ENCODE results near the gene CAMP. TPM values are rescaled to one million over a fixed set of nuclear protein-coding genes. Genes with fewer than 3 reads are reported as not detected.
"Not testable (repeated sequence)": the region's sequence is repeated elsewhere in the genome, so short reads cannot be mapped to it uniquely, and the experiment has no call there.

The CAMP gene
- total RNA-seq, 2 experiments from 2014 or later: not detected

- Mint-ChIP-seq H3K4me3 (no peak overlapping the region), H3K36me3 (no peaks in the 10 kb centered on the region), H3K4me1 (peaks cover 2% of the 10 kb centered on the region), H3K27me3 (peaks cover 14% of the 10 kb centered on the region), H3K9me3 (no peaks in the 10 kb centered on the region), H3K27ac (no peak overlapping the region)
- ATAC-seq (ENCODE audit: low read depth) (no peak), DNase-seq (no peak)
- POLR2A ChIA-PET: no interaction called here
Observed at GRCh38 chr3:48194446-48195071, 28.7 kb upstream of the CAMP start.

- Mint-ChIP-seq H3K9me3 (no peaks in the 10 kb centered on the region), H3K27ac (no peak overlapping the region), H3K27me3 (peaks cover 14% of the 10 kb centered on the region), H3K4me3 (no peak overlapping the region), H3K36me3 (no peaks in the 10 kb centered on the region), H3K4me1 (no peaks in the 10 kb centered on the region)
- DNase-seq (no peak), ATAC-seq (ENCODE audit: low read depth) (no peak)
- POLR2A ChIA-PET: no interaction called here
Observed at GRCh38 chr3:48196611-48197010, 26.7 kb upstream of the CAMP start.

- no peak for ATAC-seq (ENCODE audit: low read depth)
- POLR2A ChIA-PET: no interaction called here
- Mint-ChIP-seq H3K4me3 (no peak overlapping the region), H3K9me3 (no peaks in the 10 kb centered on the region), H3K27me3 (peaks cover 5% of the 10 kb centered on the region), H3K36me3 (no peaks in the 10 kb centered on the region), H3K27ac (no peak overlapping the region), H3K4me1 (no peaks in the 10 kb centered on the region)
- DNase-seq: no peak
Observed at GRCh38 chr3:48199117-48199516, 24.2 kb upstream of the CAMP start.

- H3K27ac Mint-ChIP-seq: no peak overlapping the region
- no peak overlapping the region for H3K4me3 Mint-ChIP-seq
- H3K4me1 Mint-ChIP-seq: no peaks in the 10 kb centered on the region
- H3K27me3 Mint-ChIP-seq: peaks cover 2% of the 10 kb centered on the region
- POLR2A ChIA-PET: no interaction called here
- no peaks in the 10 kb centered on the region for H3K9me3 Mint-ChIP-seq
- ATAC-seq (ENCODE audit: low read depth): no peak
- DNase-seq: no peak
- H3K36me3 Mint-ChIP-seq: no peaks in the 10 kb centered on the region
Observed at GRCh38 chr3:48202632-48203031, 20.7 kb upstream of the CAMP start.

GRCh38 chr3:48208076-48208475 lies 15.2 kb upstream of the CAMP start:
- Mint-ChIP-seq H3K4me1 (no peaks in the 10 kb centered on the region), H3K4me3 (no peak overlapping the region), H3K27ac (no peak overlapping the region), H3K9me3 (no peaks in the 10 kb centered on the region), H3K36me3 (no peaks in the 10 kb centered on the region), H3K27me3 (peaks cover 2% of the 10 kb centered on the region)
- POLR2A ChIA-PET: no interaction called here
- DNase-seq: no peak
- ATAC-seq (ENCODE audit: low read depth): no peak

GRCh38 chr3:48209445-48209844 lies 13.8 kb upstream of the CAMP start:
- Mint-ChIP-seq H3K9me3 (no peaks in the 10 kb centered on the region), H3K4me1 (no peaks in the 10 kb centered on the region), H3K27me3 (peaks cover 2% of the 10 kb centered on the region), H3K27ac (no peak overlapping the region), H3K4me3 (no peak overlapping the region), H3K36me3 (no peaks in the 10 kb centered on the region)
- ATAC-seq (ENCODE audit: low read depth) (no peak), DNase-seq (no peak)
- POLR2A ChIA-PET: no interaction called here

- ATAC-seq (ENCODE audit: low read depth); H3K4me1 Mint-ChIP-seq; POLR2A ChIA-PET; H3K9me3 Mint-ChIP-seq; H3K4me3 Mint-ChIP-seq; H3K27me3 Mint-ChIP-seq; DNase-seq; H3K36me3 Mint-ChIP-seq; H3K27ac Mint-ChIP-seq: not testable (repeated sequence)
Observed at GRCh38 chr3:48210534-48210933, 12.8 kb upstream of the CAMP start.

- POLR2A ChIA-PET, DNase-seq, H3K4me1 Mint-ChIP-seq: not testable (repeated sequence)
Observed at GRCh38 chr3:48211776-48212175, 11.5 kb upstream of the CAMP start.

GRCh38 chr3:48214225-48214624 lies 9.1 kb upstream of the CAMP start:
- ATAC-seq (ENCODE audit: low read depth): no peak
- Mint-ChIP-seq H3K4me3 (no peak overlapping the region), H3K9me3 (no peaks in the 10 kb centered on the region), H3K27ac (no peak overlapping the region), H3K27me3 (peaks cover 3% of the 10 kb centered on the region), H3K4me1 (no peaks in the 10 kb centered on the region), H3K36me3 (no peaks in the 10 kb centered on the region)
- POLR2A ChIA-PET: no interaction called here
- no peak for DNase-seq

More at GRCh38 chr3:48211776-48212175, 11.5 kb upstream of the CAMP start:
- not testable (repeated sequence) for H3K4me3 Mint-ChIP-seq; ATAC-seq (ENCODE audit: low read depth); H3K27me3 Mint-ChIP-seq; H3K27ac Mint-ChIP-seq; H3K9me3 Mint-ChIP-seq; H3K36me3 Mint-ChIP-seq

GRCh38 chr3:48215019-48215418 lies 8.3 kb upstream of the CAMP start:
- POLR2A ChIA-PET: no interaction called here
- Mint-ChIP-seq H3K36me3 (no peaks in the 10 kb centered on the region), H3K27ac (no peak overlapping the region), H3K4me1 (no peaks in the 10 kb centered on the region), H3K9me3 (no peaks in the 10 kb centered on the region), H3K4me3 (no peak overlapping the region), H3K27me3 (peaks cover 3% of the 10 kb centered on the region)
- no peak for DNase-seq
- no peak for ATAC-seq (ENCODE audit: low read depth)

GRCh38 chr3:48215466-48215865 lies 7.8 kb upstream of the CAMP start:
- no peak for DNase-seq
- POLR2A ChIA-PET: no interaction called here
- ATAC-seq (ENCODE audit: low read depth): no peak
- H3K9me3 Mint-ChIP-seq: no peaks in the 10 kb centered on the region
- no peaks in the 10 kb centered on the region for H3K36me3 Mint-ChIP-seq
- no peak overlapping the region for H3K4me3 Mint-ChIP-seq
- peaks cover 3% of the 10 kb centered on the region for H3K27me3 Mint-ChIP-seq
- no peaks in the 10 kb centered on the region for H3K4me1 Mint-ChIP-seq
- no peak overlapping the region for H3K27ac Mint-ChIP-seq

- Mint-ChIP-seq H3K27ac (no peak overlapping the region), H3K36me3 (no peaks in the 10 kb centered on the region), H3K4me3 (no peak overlapping the region), H3K4me1 (no peaks in the 10 kb centered on the region), H3K9me3 (no peaks in the 10 kb centered on the region), H3K27me3 (peaks cover 3% of the 10 kb centered on the region)
- DNase-seq (no peak), ATAC-seq (ENCODE audit: low read depth) (no peak)
- POLR2A ChIA-PET: no interaction called here
Observed at GRCh38 chr3:48215876-48216275, 7.4 kb upstream of the CAMP start.

- H3K36me3 Mint-ChIP-seq: no peaks in the 10 kb centered on the region
- H3K27ac Mint-ChIP-seq: no peak overlapping the region
- POLR2A ChIA-PET: no interaction called here
- no peak for ATAC-seq (ENCODE audit: low read depth)
- peaks cover 3% of the 10 kb centered on the region for H3K27me3 Mint-ChIP-seq
- no peaks in the 10 kb centered on the region for H3K9me3 Mint-ChIP-seq
- H3K4me1 Mint-ChIP-seq: no peaks in the 10 kb centered on the region
- H3K4me3 Mint-ChIP-seq: no peak overlapping the region
- DNase-seq: no peak
Observed at GRCh38 chr3:48217449-48217848, 5.8 kb upstream of the CAMP start.

- H3K27me3 Mint-ChIP-seq: peaks cover 3% of the 10 kb centered on the region
- DNase-seq (no peak), ATAC-seq (ENCODE audit: low read depth) (no peak)
- no peak overlapping the region for H3K4me3 Mint-ChIP-seq
- H3K27ac Mint-ChIP-seq: no peak overlapping the region
- H3K36me3 Mint-ChIP-seq: no peaks in the 10 kb centered on the region
- H3K4me1 Mint-ChIP-seq: no peaks in the 10 kb centered on the region
- POLR2A ChIA-PET: no interaction called here
- no peaks in the 10 kb centered on the region for H3K9me3 Mint-ChIP-seq
Observed at GRCh38 chr3:48218537-48218936, 4.8 kb upstream of the CAMP start.

- ATAC-seq (ENCODE audit: low read depth): no peak
- Mint-ChIP-seq H3K27me3 (peaks cover 3% of the 10 kb centered on the region), H3K4me1 (peaks cover 1% of the 10 kb centered on the region), H3K4me3 (no peak overlapping the region), H3K9me3 (no peaks in the 10 kb centered on the region), H3K36me3 (no peaks in the 10 kb centered on the region), H3K27ac (no peak overlapping the region)
- POLR2A ChIA-PET: no interaction called here
- DNase-seq: no peak
Observed at GRCh38 chr3:48219543-48219942, 3.8 kb upstream of the CAMP start.

Data from activated naive CD8-positive, alpha-beta T cell treated with anti-CD3 and anti-CD28 coated beads, Interleukin-2, amount 10 ng/mL, durations not matched to agents 7 days and 5 days (primary cell).